HG03469 (cell line): Measurements from ENCODE around the gene SLC9C1.

ENCODE experiments used
- ATAC-seq: cut with Tn5 transposase; IDR thresholded peaks from one replicate; pipeline ENCODE4 v1.9.1; 2021; ENCODE audit warnings: mild to moderate bottlenecking, moderate library complexity, moderate number of reproducible peaks; ENCODE audit not compliant: unreplicated experiment

Gene SLC9C1

GRCh38 chr3:112307557-112307956 lies 13.5 kb upstream of the SLC9C1 start:
- no peak for ATAC-seq

DNA sequence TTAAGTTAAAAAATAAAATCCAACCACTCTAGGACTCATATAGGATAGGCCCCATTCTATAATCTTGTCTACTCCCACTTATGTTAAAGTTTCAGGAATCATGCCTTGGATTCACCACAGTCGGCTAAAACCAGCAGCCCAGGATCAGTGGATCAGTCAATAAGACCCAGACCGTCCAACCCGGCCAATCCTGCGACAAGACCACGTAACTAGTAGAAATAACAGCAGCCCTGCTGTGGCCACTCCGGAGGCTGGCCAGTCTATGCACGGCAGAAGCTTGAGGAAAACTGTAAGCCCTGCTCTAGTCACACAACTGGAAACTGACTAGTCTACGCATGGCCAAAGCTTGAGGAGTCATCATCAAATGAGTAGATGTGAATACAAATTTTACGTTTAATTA lies 12.8 kb upstream of the SLC9C1 start:
- ATAC-seq = no peak

GRCh38 chr3:112304611-112305010 lies 10.6 kb upstream of the SLC9C1 start:
- ATAC-seq = no peak

GRCh38 chr3:112303764-112304325 lies 9.8 kb upstream of the SLC9C1 start:
- ATAC-seq = no peak

DNA sequence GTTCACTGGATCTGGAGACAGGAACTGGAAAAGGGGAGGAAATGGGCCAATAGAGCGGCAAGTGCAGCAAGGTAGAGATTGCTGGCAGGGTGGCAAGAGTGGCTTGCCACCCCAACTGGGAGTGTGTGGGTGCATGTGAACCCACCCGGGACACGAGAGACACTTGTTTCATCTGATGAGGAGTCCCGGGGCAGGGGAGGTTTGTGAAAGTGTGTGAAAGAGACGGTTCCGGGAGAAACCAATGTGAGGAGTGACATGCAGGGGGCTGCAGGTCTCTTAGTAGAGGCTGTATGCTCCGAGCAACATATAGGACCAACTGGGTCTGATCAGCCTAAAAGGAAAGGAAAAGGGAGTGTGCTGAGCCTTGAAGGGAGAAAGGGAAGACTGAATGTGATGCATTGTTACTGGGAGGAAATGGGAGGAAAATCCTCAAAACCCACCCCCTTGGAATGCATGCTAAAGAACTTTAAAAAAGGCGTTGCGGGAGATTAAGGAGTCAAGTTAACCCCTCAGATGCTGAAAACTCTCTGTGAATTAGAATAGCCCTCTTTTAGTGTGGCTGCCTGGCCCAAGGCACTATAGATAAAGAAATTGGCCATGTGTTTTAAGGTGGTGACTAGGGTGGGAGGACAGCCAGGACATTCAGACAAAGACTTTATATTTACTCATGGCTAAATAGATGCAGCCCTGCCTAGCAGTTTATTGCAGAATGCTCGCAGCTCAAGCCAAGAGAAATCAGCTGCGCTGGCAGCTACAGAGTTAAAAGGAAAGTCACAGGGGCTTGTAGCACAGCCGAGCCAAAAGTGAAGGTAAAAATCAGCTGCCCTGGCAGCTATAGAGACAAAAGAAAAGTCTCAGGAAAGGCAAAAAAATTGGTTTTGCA lies 9.1 kb upstream of the SLC9C1 start:
- ATAC-seq = no peak

DNA sequence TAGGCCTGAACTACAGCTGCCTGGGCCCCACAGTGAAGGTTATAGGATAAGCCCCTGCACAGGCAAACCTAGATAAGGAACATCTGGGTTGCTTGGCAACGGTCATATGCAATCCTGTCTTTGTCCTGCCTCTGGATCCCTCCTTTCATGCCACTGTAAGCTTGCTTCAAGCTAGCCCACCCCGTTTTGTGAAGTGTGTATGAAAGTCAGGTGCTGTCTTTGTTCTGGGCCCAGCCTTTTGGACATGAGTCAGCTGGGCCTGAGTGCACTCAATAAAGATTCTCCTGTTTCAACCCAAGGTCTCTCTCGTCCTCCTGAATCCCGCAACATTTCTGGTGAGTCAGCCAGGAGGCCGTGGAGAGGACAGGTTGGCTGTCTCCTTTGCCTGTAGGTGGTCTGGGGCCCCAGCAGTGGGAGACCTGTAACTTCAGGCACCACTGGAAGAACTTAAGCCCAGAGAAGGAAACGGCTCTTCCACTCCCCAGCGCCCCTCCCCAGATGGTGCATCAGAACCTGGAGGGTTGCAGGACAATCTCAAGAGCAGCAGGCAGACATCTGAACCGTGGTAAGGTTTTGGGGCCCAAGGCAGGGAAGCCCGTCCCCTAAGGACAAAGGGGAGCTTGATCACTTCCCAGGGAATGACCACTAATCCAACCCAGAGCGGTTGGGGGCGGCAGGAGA lies 8.3 kb upstream of the SLC9C1 start:
- no peak for ATAC-seq

DNA sequence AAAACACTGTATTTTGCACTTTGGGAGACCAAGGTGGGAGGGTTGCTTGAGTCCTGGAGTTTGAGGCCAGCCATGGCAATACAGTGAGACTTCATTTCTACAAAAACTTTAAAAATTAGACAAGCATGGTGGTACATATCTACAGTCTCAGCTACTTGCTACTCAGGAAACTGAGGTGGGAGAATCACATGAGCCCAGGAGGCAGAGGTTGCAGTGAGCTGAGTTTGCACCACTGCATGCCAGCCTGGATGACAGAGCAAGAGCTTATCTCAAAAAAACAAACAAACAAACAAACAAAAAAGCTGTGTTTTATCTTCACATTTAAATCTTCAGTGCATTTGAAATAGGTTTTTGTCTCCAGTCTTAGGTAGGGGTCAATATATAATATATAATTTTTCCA lies 4.8 kb upstream of the SLC9C1 start:
- no peak for ATAC-seq

DNA sequence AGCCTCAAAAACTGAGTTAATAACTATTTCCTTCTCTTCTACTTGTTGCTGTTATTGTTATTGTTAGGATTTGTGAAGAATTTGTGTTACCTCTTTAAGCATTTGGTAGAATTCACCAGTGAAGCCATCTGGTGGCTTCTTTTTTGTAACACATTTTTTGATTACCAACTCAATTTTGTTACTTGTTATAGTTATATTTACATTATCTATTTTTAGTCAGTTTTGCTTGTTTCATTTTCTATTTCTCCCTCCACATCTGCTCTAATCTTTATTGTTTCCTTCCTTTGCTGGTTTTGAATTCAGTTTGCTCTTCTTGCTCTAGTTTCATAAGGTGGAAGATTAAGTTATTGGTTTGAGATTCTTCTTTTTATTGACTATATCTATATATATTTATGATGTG lies 3.7 kb upstream of the SLC9C1 start:
- no peak for ATAC-seq

DNA sequence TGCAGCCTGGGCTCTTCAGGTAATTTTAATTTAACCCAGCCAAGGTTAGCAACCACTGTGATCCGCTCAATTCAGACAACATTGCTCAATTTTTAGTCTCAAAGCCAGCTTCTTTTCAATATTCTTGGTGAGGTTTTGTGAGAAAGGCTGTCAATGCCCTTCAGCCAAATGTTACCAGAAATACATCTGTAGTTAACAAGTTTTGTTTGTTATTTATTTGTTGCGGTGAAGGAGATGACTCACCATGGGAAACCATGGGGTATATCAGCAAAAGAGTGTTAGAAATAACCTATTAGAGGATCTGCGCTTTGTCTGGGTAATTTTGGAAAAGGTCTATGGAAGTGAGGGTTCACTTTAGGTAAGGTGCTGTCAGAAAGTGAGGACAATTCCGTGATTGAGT lies 5.0 kb downstream of the SLC9C1 start:
- ATAC-seq = no peak

- no peak for ATAC-seq
Measured at GRCh38 chr3:112280266-112280665, 13.8 kb downstream of the SLC9C1 start.

DNA sequence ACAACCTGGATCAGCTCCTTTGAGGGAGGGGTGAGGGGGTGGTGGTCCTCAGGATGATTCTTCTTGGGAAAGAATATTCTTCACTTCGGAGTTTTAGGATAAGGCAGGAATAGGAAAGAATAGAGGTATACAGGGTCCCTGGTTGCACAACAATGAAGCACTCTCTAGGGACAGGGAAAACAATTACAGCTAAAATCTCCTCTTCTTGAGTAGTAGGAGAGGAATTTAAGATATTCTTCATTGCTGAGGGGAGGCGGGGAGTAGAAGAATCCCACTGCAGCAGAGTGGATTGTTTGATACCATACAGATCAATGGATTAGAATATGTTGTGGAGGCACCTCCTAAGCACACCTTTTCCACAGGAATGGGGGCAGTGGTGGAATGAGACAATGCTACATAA lies 20.5 kb downstream of the SLC9C1 start:
- ATAC-seq = no peak

DNA sequence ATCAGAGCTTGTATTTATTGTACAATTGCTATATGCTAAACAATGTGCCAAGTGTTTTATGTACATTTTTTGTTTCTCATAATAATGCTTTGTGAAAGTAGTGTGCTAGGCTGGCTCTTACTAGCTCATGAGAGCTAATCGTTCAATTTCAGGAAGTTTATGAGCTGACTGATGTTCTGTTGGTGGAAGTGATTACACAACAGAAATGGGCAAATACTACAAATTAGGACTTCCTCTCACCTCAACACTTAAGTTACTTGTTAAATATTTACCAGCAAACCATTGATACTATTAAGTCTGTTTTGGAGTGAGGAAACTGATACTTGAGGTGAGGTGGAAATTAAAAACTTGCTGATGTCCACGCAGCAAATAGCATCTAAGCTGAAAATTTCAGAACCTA lies 32.3 kb downstream of the SLC9C1 start:
- ATAC-seq = no peak

DNA sequence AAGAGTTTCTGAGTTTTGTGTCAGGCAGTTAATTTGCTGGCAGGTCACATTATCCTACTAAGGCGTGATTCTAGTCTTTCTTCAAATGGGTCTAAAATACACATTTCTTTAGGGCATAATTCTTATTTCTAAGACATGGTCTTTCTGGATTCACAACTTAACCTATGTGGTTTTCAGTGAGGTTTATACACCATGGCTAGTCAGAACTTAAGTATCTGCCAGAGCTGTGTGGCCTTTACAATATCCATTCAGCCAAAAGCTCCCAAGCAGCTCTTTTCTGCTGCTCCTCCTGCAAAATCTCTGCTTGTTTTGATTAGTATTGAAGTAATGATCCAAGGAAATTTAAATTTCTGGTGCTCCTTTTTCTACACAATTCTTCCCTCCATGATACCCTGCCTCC lies 33.5 kb downstream of the SLC9C1 start:
- ATAC-seq = no peak

GRCh38 chr3:112253301-112253971 lies 40.6 kb downstream of the SLC9C1 start:
- peak; percentile 75 for ATAC-seq

- ATAC-seq = peak; percentile 82
Measured at GRCh38 chr3:112247900-112248299, 46.1 kb downstream of the SLC9C1 start.

- ATAC-seq = no peak
Measured at GRCh38 chr3:112247350-112247749, 46.7 kb downstream of the SLC9C1 start.

- no peak for ATAC-seq
Measured at GRCh38 chr3:112233083-112233482, 60.9 kb downstream of the SLC9C1 start.

GRCh38 chr3:112231727-112232126 lies 62.3 kb downstream of the SLC9C1 start:
- ATAC-seq = no peak

DNA sequence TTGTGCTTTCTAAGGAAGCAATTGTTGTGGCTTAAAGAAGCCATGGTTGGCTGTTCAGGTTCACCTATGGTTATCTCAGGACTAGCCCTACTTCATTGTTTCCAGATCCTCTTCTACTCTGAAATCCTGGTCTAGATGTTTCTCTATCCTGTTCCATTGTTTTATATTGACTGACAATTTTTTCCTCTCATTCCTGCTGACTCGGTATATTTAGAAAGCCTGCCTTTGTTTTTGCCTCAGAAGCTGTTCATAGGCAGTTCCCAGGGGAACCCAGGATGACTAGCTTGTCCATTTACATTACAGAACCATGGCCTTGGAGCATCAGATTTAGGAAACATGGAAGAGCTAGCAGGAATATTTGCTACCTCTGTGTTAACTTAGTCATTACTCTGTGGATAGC lies 64.0 kb downstream of the SLC9C1 start:
- ATAC-seq = no peak

DNA sequence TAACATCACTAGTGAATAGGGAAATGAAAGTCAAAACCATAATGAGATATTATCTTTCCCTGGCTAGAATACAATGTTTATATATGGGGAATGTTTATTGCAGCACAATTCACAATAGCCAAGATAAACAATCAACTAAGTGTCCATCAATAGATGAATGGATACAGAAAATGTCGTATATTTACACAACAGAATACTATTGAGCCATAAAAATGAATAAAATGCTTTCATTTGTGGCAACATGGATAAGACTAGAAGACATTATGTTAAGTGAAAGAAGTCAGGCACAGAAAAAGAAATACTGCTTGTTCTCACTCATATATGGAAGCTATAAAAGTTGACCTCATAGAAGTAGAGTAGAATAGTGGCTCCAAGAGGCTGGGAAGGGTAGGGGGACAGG lies 65.2 kb downstream of the SLC9C1 start:
- no peak for ATAC-seq

DNA sequence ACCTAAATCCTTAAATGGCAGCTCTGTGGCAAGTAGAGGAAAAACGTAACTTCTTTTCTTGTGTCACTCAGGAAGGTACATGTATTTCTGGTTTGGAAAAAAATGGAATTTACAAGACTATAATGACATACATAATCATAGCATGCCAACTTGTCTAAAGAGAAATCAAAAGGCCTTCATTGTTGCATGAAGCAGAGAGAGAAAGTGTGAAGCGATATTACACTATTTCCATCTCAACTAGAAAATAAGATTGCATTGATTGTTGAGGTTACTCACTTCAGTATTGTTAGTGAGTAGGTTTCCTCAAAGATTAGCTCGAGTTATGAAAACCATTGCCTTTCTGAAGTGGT lies 93.7 kb downstream of the SLC9C1 start:
- ATAC-seq = no peak
